ENCODE data around the gene ECE1. TPM values are rescaled to one million over a fixed set of nuclear protein-coding genes. Genes with fewer than 3 reads are reported as not detected.

ECE1 gene
- total and polyA plus RNA-seq, 9 of the 15 experiments (the other 6 are each of a cell fraction or from before 2014, with no cell fraction given): 0.56 to 34.8 (median 11.0) TPM

- TF ChIP-seq NFIC (IDR thresholded peaks at IDR 0.05): peak; percentile 56
- no peak for TF ChIP-seq DIDO1 (tag; IDR thresholded peaks at IDR 0.05; ENCODE audit: low read depth)
- no peak for TF ChIP-seq ZNF717 (CRISPR knock-in tag; IDR thresholded peaks at IDR 0.05)
- TF ChIP-seq TAF15 (IDR thresholded peaks at IDR 0.05; ENCODE audit: low read depth, low read length): no peak
- peak; percentile 39; the same call in 1 of the 2 replicates for TF ChIP-seq NFE2 (IDR thresholded peaks at IDR 0.05; ENCODE audit: low read depth)
- no peak for TF ChIP-seq ZNF324 (CRISPR knock-in tag; IDR thresholded peaks at IDR 0.05)
- TF ChIP-seq RBBP5 (IDR thresholded peaks at IDR 0.05; ENCODE audit: borderline replicate concordance, insufficient read depth, low read length, poor library complexity, severe bottlenecking): no peak
- peak; percentile 85; the same call in 1 of the 2 replicates for TF ChIP-seq SMARCA5 (IDR thresholded peaks at IDR 0.05)
- no peak for TF ChIP-seq SETDB1 (IDR thresholded peaks at IDR 0.05; ENCODE audit: low read length)
- peak; percentile 23 to 71; a peak in 2 of 4 replicates for TF ChIP-seq TRIM24 (IDR thresholded peaks at IDR 0.05)
- TF ChIP-seq HDAC2 (IDR thresholded peaks at IDR 0.05): peak; percentile 82; the same call in 1 of the 2 replicates
- TF ChIP-seq ZBTB43 (CRISPR knock-in tag; IDR thresholded peaks at IDR 0.05): no peak
- no peak for TF ChIP-seq KDM5B (IDR thresholded peaks at IDR 0.05; ENCODE audit: insufficient replicate concordance, low read depth, low read length)
- TF ChIP-seq MCM5 (IDR thresholded peaks at IDR 0.05; ENCODE audit: low read depth): no peak
- no peak for TF ChIP-seq POLR2AphosphoS5 (IDR thresholded peaks at IDR 0.05; ENCODE audit: control insufficient read depth, insufficient read depth, low read depth, low read length)
- no peak for TF ChIP-seq ZNF311 (CRISPR knock-in tag; IDR thresholded peaks at IDR 0.05)
- TF ChIP-seq DACH1 (IDR thresholded peaks at IDR 0.05; ENCODE audit: partially characterized antibody): peak; percentile 30
- no peak for TF ChIP-seq RBM17 (IDR thresholded peaks at IDR 0.05; ENCODE audit: borderline replicate concordance, low read depth, low read length)
- TF ChIP-seq NFRKB (IDR thresholded peaks at IDR 0.05; ENCODE audit: low read depth): no peak
- TF ChIP-seq GTF3C2 (IDR thresholded peaks at IDR 0.05; ENCODE audit: borderline replicate concordance, extremely low read depth, insufficient read length): peak; percentile 20
- TF ChIP-seq TCF3 (CRISPR knock-in tag; IDR thresholded peaks at IDR 0.05): peak; percentile 72
- TF ChIP-seq KAT2B (IDR thresholded peaks at IDR 0.05; ENCODE audit: low read depth, low read length): no peak
- TF ChIP-seq ZFP36 (IDR thresholded peaks at IDR 0.05; ENCODE audit: low read depth, low read length, partially characterized antibody): peak; percentile 94
- no peak for TF ChIP-seq SAP30 (IDR thresholded peaks at IDR 0.05; ENCODE audit: borderline replicate concordance, insufficient read depth, low read depth, low read length, poor library complexity, severe bottlenecking)
- TF ChIP-seq PHF21A (IDR thresholded peaks at IDR 0.05; ENCODE audit: borderline replicate concordance, low read depth): 0 out of 2 replicates have a peak, but pooled peaks have one; percentile 31
- TF ChIP-seq KDM1A (IDR thresholded peaks at IDR 0.05): peak; percentile 93 to 95
- peak; percentile 85 for TF ChIP-seq CBFA2T2 (conservative IDR thresholded peaks at IDR 0.05)
Observed at GRCh38 chr1:21295002-21295401, 4.7 kb upstream of the ECE1 start (continued).
